ENCODE results near the gene PROX1. TPM values are rescaled to one million over a fixed set of nuclear protein-coding genes. Genes with fewer than 3 reads are reported as not detected.
A peak's percentile ranks its signal among the peaks of the same experiment; 100 is the strongest.

The PROX1 gene
- total and polyA plus RNA-seq, 8 donors = 8.4 to 66.4 (median 33.3) TPM

GRCh38 chr1:214019499-214019898 lies 31.7 kb downstream of the PROX1 start:
- no peak for TF ChIP-seq CTCF (IDR thresholded peaks at IDR 0.05)
- intact Hi-C loops (cut with DNase I) = no loop called here
- H3K4me3 ChIP-seq = no peak overlapping the region
- peaks cover 0 to 4% (median 0%) of the 10 kb centered on the region in 3 donors for H3K4me1 ChIP-seq
- no peak overlapping the region for H3K27ac ChIP-seq
- 88 to 93% methylated on average over 13 of the region's 13 CpGs for WGBS, 2 donors
- no peaks in the 10 kb centered on the region for H3K36me3 ChIP-seq
- no peaks in the 10 kb centered on the region for H3K27me3 ChIP-seq
- no peak for ATAC-seq
- no peak for DNase-seq
- FAIRE-seq = no peak
- no peaks in the 10 kb centered on the region for H3K9me3 ChIP-seq

GRCh38 chr1:214021321-214021720 lies 33.5 kb downstream of the PROX1 start:
- no peaks in the 10 kb centered on the region for H3K36me3 ChIP-seq
- DNase-seq = no peak
- H3K4me1 ChIP-seq = peaks cover under 1 to 7% (median 2%) of the 10 kb centered on the region in 3 donors
- no peak for TF ChIP-seq CTCF (IDR thresholded peaks at IDR 0.05)
- H3K27ac ChIP-seq = no peak overlapping the region
- no peak for ATAC-seq
- FAIRE-seq = no peak
- intact Hi-C loops (cut with DNase I) = no loop called here
- WGBS, 2 donors = 85 to 89% methylated on average over 3 of the region's 3 CpGs
- no peak overlapping the region for H3K4me3 ChIP-seq
- H3K27me3 ChIP-seq = no peaks in the 10 kb centered on the region
- no peaks in the 10 kb centered on the region for H3K9me3 ChIP-seq

DNA sequence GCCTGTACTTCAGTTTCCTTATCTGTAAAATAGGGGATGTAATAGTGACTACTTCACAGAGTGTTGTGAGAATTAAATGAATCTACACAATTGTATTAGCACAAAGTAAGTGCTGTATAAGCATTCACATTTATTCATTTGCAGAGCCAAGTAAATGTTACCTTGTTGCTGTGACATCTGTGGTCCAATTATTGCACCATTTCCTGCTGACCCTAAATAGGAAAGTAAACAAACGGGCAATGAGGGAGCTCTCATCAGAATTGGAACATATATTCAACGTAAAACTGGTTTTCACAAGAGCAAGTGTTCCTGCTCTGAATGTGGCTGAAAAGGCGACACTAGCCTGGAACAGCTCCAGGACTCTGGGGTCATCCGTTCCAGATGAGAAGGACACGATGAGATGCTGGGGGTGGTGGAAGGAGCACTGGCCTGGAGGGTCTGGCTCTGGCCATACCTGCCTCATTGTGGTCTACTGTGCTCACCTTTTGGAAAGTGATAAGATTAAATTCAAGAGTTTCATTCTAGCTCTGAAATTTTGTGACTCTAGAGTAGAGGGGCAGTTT lies 34.5 kb downstream of the PROX1 start:
- H3K9me3 ChIP-seq = no peaks in the 10 kb centered on the region
- WGBS, 2 donors = 79 to 82% methylated on average over 5 of the region's 5 CpGs
- no peak overlapping the region for H3K4me3 ChIP-seq
- DNase-seq (no peak), FAIRE-seq (no peak), ATAC-seq (no peak)
- no peak overlapping the region for H3K27ac ChIP-seq
- no peak for TF ChIP-seq CTCF (IDR thresholded peaks at IDR 0.05)
- H3K27me3 ChIP-seq = no peaks in the 10 kb centered on the region
- intact Hi-C loops (cut with DNase I) = no loop called here
- peaks cover 7 to 12% (median 12%) of the 10 kb centered on the region in 3 donors for H3K4me1 ChIP-seq
- H3K36me3 ChIP-seq = no peaks in the 10 kb centered on the region

DNA sequence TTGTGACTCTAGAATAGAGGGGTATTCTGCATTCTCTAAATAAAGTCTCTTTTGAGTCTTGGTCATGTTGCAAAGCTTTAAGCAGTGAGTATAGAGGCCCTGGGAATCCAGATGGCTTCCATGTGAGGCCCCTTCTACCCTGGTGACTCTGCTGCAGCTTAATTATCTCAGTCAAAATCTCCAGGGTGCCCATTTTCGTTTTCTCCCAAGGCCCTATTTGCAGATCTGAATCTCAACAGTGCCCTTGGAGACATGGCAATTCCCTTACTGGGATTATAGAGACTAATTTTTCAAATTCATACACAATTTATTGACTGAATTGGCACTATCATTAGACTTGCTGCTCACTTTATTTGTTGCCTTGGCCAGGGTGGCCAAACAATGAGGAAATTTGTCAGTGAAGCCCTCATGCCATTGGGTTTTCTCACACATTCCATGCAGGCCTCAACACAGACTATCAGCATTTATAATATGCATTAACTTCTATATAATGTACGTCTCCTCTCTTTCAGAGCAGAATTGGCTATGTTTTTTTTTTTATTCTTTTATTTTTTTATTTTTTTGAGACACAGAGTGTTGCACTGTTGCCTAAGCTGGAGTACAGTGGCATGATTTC lies 35.1 kb downstream of the PROX1 start:
- no peaks in the 10 kb centered on the region for H3K36me3 ChIP-seq
- no peak overlapping the region for H3K4me3 ChIP-seq
- DNase-seq (no peak), ATAC-seq (no peak), FAIRE-seq (no peak)
- H3K27ac ChIP-seq = no peak overlapping the region
- peaks cover 7 to 16% (median 15%) of the 10 kb centered on the region in 3 donors for H3K4me1 ChIP-seq
- no peaks in the 10 kb centered on the region for H3K9me3 ChIP-seq
- intact Hi-C loops (cut with DNase I) = no loop called here
- H3K27me3 ChIP-seq = no peaks in the 10 kb centered on the region
- no peak for TF ChIP-seq CTCF (IDR thresholded peaks at IDR 0.05)
- WGBS, 2 donors = 60 to 64% methylated on average over 2 of the region's 2 CpGs

DNA sequence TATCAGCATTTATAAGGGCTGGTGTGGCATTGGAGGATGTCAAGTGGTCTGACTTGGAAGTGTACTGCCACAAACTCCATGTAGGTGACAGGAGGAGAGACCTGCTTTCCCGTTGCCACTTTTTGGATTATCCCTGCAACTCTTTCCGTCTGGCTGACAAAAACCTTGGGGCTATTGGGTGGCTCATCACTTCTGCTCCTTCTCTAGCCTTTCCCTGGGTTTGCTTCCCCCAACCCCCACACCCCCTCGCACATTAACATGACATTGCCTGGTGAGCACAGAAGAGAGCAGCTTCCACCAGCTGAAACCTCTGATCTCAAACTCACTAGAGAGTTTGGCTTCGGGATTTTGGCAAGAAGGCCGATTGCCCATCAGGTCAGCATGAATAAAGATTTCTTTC lies 39.2 kb downstream of the PROX1 start:
- ATAC-seq (peak in 3 of 4 donors; percentile 17 to 35 (median 21)), DNase-seq (no peak), FAIRE-seq (no peak)
- no peaks in the 10 kb centered on the region for H3K27me3 ChIP-seq
- H3K27ac ChIP-seq = peak overlapping the region in 3 of 4 donors; percentile 25 to 55 (median 54)
- intact Hi-C loops (cut with DNase I) = no loop called here
- no peak for TF ChIP-seq CTCF (IDR thresholded peaks at IDR 0.05)
- peaks cover 7 to 31% (median 27%) of the 10 kb centered on the region in 3 donors for H3K4me1 ChIP-seq
- H3K9me3 ChIP-seq = no peaks in the 10 kb centered on the region
- H3K36me3 ChIP-seq = no peaks in the 10 kb centered on the region
- WGBS, 2 donors = 22 to 26% methylated on average over 5 of the region's 5 CpGs
- H3K4me3 ChIP-seq = peak overlapping the region in 1 of 4 donors; percentile 1

Data from pancreas (tissue), 10 donors.